Transverse colon (tissue), 3 donors: ENCODE measurements around the gene RPS6KC1.

ENCODE experiments used
- EP300 ChIP-seq: sonication (generic); formaldehyde crosslinking; IDR thresholded peaks from one replicate; pipeline ENCODE4 v1.6.1; 2017; ENCODE audit warnings: antibody characterized with exemption, low read depth
- POLR2A ChIP-seq: fragments of 450-650 bp; IDR thresholded peaks from one replicate; pipeline ENCODE4 v1.6.1; 2016; ENCODE audit warnings: antibody characterized with exemption, mild to moderate bottlenecking, moderate library complexity
- TF ChIP-seq, protein P1 (sequence below), 5 experiments: fragments of 200-600 bp in 3 of 5; fragments of 450-650 bp in 2 of 5; sonication (generic) in 3 of 5; IDR thresholded peaks; 1 replicate in 2 of 5; 2 replicates in 3 of 5; pipeline ENCODE4 v1.5.1; 2016 to 2017; ENCODE audit warnings: antibody characterized with exemption in 5 of 5, inconsistent platforms in 3 of 5, mild to moderate bottlenecking in 2 of 5, moderate library complexity in 1 of 5

DNA sequence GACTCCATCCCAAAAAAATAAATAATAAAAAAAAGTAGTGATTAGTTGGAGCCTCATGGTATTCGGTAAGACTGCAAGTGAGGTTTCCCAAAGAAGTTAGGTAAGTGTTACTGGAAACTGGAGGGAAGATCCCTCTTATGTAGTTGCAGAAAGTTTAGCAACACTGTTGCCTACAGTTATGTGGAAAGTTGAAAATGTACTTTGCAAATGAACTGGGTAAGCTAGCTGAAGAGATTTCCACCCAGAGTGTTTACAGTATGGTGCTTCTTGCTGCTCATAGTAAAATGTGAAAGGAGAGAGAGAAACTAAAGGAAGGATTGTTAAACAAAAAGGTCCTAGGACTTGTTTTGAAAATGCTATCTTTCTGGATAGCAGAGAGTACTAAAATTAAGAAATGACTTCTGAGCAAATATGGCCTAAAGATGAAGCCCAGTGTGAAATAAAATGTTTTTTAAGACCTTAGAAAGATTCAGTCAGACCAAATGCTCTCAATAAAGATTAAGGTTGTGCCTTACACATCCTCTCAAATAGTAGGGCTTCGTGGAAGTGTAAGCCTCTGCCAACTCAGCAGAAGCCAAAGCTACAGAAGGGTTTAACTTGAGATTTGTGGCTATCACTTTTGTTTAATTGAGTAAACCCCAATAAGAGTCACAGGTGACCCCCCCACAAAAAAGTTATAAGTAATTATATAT is 31.5 kb downstream of the RPS6KC1 start:
- TF ChIP-seq EP300 = no peak
- TF ChIP-seq, protein P1, sequence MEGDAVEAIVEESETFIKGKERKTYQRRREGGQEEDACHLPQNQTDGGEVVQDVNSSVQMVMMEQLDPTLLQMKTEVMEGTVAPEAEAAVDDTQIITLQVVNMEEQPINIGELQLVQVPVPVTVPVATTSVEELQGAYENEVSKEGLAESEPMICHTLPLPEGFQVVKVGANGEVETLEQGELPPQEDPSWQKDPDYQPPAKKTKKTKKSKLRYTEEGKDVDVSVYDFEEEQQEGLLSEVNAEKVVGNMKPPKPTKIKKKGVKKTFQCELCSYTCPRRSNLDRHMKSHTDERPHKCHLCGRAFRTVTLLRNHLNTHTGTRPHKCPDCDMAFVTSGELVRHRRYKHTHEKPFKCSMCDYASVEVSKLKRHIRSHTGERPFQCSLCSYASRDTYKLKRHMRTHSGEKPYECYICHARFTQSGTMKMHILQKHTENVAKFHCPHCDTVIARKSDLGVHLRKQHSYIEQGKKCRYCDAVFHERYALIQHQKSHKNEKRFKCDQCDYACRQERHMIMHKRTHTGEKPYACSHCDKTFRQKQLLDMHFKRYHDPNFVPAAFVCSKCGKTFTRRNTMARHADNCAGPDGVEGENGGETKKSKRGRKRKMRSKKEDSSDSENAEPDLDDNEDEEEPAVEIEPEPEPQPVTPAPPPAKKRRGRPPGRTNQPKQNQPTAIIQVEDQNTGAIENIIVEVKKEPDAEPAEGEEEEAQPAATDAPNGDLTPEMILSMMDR (IDR thresholded peaks at IDR 0.05) = no peak
- no peak for TF ChIP-seq POLR2A
